ENCODE results near the gene GAL3ST2.
"Not testable (repeated sequence)": the region's sequence is repeated elsewhere in the genome, so short reads cannot be mapped to it uniquely, and the experiment has no call there.

Gene GAL3ST2

DNA sequence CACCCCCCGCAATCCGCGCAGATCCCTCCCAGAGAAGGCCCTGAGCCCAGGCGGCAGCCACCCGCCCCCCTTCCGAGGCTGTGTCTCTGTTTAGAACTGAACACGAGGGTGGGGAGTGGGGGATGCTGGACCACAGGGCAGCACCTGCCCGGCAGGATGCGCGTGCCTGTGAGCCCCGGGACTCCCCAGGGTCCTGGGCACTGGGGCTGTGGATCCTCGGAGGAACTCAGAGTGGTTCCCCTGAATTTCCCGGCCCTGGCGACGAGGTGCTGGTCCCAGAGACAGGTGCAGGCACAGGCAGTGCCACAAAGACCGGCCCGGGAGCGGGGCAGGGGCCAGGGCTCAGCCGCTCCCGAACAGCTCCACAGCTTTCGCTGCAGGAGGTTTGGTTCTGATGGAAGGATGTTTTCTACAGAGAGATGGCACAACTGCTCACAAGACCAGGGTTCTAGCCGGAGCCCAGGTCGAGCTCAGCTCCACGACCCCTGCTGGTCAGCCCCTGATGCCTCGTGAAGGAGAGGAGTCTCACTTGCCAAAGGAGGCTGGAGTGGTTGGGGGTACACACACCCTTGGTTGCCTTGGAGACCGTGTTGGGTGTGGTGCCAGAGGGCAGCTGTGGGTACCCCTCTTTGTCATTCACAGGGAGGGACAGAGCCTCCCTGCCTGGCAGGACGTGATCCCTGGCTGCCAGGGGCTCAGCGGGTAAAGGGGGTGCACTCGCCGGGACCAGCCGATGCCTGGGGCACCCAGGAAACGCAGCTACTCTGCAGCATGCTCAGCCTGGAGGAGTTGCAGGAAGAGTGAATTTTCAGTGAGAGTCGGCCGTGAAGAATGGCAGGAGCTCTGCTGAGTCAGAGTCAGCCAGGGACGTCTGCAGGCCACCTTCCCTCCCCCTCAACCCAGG is 28.0 kb downstream of the GAL3ST2 start:
- TF ChIP-seq, protein P1, sequence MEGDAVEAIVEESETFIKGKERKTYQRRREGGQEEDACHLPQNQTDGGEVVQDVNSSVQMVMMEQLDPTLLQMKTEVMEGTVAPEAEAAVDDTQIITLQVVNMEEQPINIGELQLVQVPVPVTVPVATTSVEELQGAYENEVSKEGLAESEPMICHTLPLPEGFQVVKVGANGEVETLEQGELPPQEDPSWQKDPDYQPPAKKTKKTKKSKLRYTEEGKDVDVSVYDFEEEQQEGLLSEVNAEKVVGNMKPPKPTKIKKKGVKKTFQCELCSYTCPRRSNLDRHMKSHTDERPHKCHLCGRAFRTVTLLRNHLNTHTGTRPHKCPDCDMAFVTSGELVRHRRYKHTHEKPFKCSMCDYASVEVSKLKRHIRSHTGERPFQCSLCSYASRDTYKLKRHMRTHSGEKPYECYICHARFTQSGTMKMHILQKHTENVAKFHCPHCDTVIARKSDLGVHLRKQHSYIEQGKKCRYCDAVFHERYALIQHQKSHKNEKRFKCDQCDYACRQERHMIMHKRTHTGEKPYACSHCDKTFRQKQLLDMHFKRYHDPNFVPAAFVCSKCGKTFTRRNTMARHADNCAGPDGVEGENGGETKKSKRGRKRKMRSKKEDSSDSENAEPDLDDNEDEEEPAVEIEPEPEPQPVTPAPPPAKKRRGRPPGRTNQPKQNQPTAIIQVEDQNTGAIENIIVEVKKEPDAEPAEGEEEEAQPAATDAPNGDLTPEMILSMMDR (IDR thresholded peaks at IDR 0.05; ENCODE audit: control insufficient read depth, extremely low read depth, insufficient read depth) = no peak
- no peak for DNase-seq (ENCODE audit: low read depth)
- no peak overlapping the region for H3K4me3 ChIP-seq (ENCODE audit: low read depth, low read length)

DNA sequence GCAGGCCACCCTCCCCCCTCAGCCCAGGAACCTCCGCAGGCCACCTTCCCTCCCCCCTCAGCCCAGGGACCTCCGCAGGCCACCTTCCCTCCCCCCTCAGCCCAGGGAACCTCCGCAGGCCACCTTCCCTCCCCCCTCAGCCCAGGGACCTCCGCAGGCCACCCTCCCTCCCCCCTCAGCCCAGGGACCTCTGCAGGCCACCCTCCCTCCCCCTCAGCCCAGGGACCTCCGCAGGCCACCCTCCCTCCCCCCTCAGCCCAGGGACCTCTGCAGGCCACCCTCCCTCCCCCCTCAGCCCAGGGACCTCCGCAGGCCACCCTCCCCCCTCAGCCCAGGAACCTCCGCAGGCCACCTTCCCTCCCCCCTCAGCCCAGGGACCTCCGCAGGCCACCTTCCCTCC is 29.6 kb downstream of the GAL3ST2 start:
- not testable (repeated sequence) for DNase-seq (ENCODE audit: low read depth); H3K4me3 ChIP-seq (ENCODE audit: low read depth, low read length)

DNA sequence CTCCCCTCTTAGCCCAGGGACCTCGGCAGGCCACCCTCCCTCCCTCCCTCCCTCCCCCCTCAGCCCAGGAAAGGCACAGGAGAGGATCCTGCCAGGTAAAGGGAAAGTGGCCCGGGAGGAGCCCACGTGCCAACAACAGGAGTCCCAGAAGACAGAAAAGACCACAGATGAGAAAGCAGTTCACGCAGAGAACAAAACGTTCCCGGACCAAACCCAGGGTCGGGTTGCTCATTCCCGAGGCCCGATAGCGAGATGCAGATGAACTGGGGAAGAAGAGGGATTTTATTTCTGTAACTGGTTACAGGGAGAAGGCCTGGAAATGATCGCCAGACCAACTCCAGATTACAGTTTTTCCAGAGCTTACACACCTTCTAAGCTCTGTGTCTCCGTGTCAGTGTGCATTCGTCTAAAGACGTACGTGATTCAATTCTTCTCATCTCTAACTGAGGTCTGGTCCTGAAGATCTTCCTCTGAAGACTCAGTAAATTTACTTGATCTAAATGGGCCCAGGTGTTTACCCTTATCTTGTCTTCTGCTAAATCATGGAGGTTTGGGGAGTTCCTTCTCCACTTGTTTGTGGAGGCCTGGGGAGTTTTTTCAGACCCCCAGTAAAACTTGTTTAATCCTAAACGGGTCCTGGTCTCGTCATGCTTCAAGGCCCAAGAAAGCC is 31.6 kb downstream of the GAL3ST2 start:
- TF ChIP-seq, protein P1 (IDR thresholded peaks at IDR 0.05; ENCODE audit: control insufficient read depth, extremely low read depth, insufficient read depth) = no peak
- no peak overlapping the region for H3K4me3 ChIP-seq (ENCODE audit: low read depth, low read length)

DNA sequence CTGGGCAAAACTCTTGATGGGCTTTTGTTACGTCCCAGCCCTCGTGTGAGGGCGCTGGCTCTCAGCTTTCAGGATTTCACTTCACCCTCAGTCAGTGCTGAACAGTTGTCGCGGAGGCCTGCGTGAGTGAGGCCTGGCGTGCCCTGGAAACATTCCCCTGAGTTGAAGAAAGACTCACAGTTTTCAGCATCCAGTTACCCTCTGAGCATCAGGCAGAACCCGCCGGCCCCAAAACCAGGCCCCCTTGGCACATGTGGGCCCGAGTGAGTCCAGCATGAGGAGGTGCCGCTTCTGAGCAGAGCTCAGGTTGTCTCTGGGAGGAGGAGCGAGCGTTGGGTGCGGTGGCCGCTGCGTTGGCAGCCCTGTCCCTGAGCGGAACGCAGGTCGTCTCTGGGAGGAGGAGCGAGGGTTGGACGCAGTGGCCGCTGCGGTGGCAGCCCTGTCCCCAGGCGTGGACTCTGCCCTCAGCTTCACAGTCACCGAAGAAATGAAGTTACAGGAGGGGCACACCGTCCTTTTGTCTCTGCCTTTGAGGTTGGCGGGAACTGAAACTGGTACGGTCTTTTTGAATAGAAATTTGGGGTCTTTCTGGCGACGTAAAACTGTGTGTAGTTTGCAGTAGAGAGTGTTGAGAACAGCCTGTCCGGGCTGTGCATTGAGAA is 32.2 kb downstream of the GAL3ST2 start, which contains the start of gene NEU4:
NEU4 (plus strand) TSS at position 473 of the 662 bp plus-strand sequence. CDS start 5,292 bp downstream, outside the sequence.
- TF ChIP-seq, protein P1 (IDR thresholded peaks at IDR 0.05; ENCODE audit: control insufficient read depth, extremely low read depth, insufficient read depth) = no peak
- H3K4me3 ChIP-seq (ENCODE audit: low read depth, low read length) = no peak within 1 kb of the TSS

More for the DNA sequence above, 31.6 kb downstream of the GAL3ST2 start:
- no peak for DNase-seq (ENCODE audit: low read depth)

DNA sequence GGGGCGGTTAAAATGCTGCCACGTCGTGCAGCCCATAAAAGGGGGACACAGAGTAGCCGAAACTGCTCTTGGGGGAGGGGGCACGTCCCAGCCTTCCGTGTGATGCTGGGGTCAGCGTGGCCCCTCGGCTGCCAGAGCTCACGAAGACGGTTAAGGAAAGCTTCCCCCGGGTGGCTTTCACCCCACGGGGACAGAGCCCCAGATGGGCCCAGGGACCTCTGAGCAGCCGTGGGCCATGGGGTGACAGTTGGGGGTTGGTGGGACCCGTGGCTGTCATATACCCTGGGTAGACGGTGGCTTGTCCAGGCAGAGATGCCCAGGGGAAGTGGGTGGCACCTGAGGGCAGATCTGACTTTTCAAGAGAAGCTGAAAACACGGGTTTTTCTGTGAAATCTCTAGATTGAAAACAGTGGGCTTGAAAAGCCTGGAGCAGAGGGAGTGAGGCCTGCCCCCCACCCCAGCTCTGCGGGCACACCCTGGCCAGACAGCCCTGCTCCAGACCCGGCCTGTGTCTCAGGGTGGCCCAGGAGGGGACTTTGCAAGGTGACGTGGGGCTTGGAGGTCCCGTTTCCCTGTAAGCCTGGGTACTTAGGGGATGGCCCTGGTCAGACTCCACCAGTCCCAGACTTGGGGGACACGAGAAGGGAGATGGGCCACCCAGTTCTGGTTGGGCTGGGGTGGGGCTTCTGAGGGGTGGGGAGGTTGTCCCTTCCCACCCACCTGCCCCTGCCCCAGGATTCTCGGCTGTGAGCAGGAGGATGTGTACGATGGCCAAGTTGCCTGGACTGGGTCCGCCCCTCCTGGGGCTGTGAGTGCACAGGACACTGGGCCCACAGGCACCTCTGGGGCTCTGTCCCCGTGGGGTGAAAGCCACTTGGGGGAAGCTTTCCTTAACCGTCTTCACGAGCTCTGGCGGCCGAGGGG is 33.0 kb downstream of the GAL3ST2 start:
- TF ChIP-seq, protein P1 (IDR thresholded peaks at IDR 0.05; ENCODE audit: control insufficient read depth, extremely low read depth, insufficient read depth) = no peak
- H3K4me3 ChIP-seq (ENCODE audit: low read depth, low read length) = no peak overlapping the region
- DNase-seq (ENCODE audit: low read depth) = no peak

More for the DNA sequence above, 32.2 kb downstream of the GAL3ST2 start, which contains the start of gene NEU4:
- DNase-seq (ENCODE audit: low read depth) = no peak

DNA sequence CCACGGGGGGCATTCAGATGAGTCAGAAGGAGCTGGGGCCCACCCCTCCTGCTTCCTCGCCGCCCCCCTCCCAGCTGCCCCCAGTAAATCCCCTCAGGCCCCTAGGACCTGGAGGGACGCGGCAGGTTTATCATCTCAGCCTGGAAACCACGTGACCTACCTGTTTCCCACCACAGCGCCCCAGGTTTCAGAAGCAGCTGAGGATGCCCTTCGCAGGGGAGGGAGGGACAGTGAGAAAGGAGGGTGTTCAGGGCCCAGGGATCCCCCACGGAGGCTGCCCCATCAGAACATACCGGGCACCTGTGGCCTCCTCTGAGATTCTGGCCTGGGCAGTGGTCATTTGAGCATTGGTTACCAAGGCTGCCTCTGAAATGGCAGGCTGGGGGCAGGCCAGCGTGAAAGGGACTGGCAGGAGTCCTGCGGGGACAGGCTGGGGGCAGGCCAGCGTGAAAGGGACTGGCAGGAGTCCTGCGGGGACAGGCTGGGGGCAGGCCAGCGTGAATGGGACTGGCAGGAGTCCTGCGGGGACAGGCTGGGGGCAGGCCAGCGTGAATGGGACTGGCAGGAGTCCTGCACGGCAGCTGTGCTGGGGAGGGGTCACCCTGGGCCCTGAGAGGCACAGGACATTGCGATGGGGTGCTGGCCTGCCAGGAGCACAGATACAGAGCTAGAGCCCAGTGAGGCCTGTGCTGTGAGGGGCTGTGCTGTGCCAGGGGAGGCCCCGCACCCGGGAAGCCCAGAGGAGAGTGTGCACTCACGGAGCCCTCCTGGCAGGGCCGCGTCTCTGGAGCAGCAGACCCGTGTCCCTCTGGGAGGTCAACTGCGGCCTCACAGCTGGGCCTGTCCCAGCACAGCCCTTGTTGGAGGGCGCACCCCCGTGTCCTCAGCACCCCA is 33.9 kb downstream of the GAL3ST2 start:
- DNase-seq (ENCODE audit: low read depth) = no peak

More for the DNA sequence above, 33.9 kb downstream of the GAL3ST2 start:
- TF ChIP-seq, protein P1 (IDR thresholded peaks at IDR 0.05; ENCODE audit: control insufficient read depth, extremely low read depth, insufficient read depth) = no peak
- no peak overlapping the region for H3K4me3 ChIP-seq (ENCODE audit: low read depth, low read length)
